Activated CD8-positive, alpha-beta memory T cell treated with anti-CD3 and anti-CD28 coated beads, Interleukin-2, amount 50 U/mL, for 24 hours (primary cell): ENCODE data around the gene TRAPPC4.
"Not testable (repeated sequence)": the region's sequence is repeated elsewhere in the genome, so short reads cannot be mapped to it uniquely, and the experiment has no call there.

Source experiments
- DNase-seq: peaks from one replicate; pipeline ENCODE4 v3.0.0-alpha.2; 2020; ENCODE audit errors: extremely low read depth

Gene TRAPPC4

DNA sequence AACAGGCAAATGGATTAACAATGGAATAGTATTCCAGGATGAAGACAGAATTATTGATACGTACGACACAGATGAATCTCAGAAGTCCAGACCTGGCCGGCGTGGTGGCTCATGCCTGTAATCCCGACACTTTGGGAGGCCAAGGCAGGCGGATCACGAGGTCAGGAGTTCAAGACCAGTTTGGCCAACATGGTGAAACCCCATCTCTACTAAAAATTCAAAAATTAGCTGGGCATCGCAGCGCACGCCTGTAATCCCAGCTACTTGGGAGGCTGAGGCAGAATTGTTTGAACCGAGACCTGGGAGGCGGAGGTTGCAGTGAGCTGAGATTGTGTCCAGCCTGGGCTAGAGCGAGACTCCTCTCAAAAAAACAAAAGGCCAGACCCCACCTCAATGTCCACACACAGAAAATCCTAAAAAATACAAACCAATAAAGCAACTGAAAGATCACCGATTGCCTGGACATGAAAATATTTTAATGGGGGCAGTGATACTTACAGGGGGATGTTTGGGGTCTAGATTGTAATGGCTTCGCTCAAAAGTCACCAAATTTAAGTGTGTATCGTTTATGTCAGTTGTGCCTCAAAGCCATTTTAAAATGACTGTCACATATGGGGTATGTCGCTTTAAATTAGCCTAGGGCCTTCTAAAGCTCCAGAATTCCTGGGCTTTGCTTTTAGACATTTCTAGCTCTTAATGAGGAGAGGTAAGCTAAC is 4.2 kb upstream of the TRAPPC4 start:
- no peak for DNase-seq

DNA sequence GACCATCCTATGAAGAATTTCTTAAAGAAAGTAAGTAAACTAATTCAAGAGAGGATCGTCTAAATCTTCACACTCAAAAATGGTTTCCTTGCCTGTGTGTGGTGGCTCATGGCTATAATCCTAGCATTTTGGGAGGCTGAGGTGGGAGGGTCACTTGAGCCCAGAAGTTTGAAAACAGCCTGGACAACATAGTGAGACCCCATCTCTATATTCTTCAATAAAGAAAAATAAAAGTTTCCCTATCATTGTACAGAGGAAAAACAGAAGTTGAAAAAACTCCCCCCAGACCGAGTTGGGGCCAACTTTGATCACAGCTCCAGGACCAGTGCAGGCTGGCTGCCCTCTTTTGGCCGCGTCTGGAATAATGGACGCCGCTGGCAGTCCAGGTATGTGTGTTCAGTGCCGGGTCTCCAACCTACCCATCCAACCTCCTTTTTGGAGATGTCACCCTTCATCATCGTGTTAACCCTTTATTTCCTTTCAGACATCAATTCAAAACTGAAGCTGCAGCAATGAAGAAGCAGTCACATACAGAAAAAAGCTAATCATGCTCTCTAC is 3.4 kb upstream of the TRAPPC4 start:
- no peak for DNase-seq

DNA sequence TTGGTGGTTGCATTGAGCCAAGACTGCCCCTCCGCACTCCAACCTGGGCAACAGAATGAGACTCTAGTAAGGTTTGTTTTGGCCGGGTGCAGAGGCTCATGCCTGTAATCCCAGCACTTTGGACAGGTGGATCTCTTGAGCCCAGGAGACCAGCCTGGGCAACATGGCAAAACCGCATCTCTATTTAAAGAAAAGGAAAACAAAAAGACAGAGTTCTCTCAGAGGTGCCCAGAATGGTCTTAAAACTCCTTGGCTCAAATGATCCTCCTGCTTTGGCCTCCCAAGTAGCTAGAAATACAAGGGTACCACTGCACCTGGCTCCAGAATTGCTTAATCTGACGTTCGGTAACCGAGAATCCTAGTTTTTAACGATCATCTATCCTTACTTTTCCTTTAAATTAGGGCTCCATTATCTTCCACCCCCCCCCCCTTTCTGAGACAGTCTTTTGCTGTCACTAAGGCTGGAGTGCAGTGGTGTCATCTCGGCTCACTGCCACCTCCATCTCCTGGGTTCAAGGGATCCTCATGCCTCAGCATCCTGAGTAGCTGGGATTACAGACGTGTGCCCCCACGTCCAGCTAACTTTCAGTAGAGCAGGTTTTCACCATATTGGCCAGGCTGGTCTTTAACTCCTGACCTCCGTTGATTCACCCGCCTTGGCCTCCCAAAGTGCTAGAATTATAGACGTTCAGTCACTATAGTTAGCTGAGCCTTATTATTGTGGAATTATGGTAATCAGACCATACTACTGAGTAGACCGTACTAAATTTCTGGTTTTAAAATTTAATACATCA is 2.2 kb upstream of the TRAPPC4 start:
- no peak for DNase-seq

DNA sequence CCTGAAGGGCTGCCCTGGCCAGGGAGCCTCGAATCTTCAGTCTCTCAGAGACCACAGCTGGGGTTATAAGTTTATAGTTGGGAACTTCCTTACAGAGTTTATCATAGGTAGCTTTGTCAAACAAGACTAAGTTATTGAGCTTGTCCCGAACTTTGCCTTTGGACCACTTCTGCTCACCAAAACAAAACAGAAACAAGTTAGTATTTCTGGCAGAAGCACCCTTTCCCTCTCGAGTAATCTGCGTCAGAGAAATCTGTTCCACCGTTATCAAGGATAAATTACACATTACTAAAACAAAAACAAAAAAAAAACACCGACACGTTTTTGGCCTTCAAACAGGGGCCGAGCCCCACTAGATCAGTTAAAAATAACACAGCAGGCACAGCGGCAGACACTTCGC is 1.2 kb upstream of the TRAPPC4 start:
- not testable (repeated sequence) for DNase-seq

DNA sequence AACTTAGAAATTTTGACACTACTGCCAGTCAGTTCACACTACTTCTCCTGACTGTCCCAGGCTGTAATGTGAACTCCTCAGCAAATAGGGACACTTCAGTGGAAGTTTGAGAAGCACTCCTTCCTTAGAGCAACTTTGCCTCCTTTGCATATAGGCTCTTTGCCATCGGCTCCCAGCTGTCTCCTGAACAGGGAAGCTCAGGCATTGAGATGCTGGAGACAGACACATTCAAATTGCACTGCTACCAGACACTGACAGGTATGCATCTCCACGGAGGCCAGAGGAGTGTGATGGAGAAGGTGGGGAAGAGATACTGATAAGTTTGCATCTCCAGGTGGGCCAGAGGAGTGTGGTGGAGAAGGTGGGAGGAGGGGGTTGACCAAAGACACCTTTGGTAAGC is 1.4 kb downstream of the TRAPPC4 start:
- DNase-seq, result no peak

DNA sequence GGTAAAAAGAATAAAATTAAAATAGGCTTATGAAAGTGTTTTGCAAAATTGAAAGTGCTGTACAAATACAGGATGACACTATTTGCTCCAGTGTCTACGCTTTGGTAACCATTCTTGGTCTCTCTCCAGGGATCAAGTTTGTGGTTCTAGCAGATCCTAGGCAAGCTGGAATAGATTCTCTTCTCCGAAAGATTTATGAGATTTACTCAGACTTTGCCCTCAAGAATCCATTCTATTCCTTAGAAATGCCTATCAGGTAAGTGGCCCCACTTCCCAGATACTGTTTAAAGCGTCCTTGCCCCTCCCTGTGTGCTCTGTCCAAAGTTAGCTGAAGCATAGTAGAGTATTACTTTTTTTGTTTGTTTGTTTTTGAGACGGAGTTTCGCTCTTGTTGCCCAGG is 3.1 kb downstream of the TRAPPC4 start:
- DNase-seq, result no peak

DNA sequence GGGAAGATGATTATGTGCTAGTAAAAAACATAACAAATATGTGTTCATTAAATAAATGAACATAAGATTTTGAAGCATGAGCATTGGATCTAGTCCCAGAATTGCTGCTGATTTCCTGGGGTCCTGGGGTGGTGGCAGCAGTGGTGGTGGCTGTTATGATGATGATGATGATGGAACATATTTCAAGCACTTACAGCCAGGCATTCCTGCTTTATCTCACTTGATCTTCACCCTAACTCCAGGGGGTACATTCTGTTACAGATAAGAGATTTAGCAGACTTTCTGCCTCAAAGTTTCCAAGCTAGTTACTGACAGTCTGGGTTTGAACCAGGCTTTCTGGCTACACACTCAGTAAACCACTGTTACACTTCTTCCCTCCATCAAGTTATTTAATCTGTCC is 5.2 kb downstream of the TRAPPC4 start:
- DNase-seq, result no peak

DNA sequence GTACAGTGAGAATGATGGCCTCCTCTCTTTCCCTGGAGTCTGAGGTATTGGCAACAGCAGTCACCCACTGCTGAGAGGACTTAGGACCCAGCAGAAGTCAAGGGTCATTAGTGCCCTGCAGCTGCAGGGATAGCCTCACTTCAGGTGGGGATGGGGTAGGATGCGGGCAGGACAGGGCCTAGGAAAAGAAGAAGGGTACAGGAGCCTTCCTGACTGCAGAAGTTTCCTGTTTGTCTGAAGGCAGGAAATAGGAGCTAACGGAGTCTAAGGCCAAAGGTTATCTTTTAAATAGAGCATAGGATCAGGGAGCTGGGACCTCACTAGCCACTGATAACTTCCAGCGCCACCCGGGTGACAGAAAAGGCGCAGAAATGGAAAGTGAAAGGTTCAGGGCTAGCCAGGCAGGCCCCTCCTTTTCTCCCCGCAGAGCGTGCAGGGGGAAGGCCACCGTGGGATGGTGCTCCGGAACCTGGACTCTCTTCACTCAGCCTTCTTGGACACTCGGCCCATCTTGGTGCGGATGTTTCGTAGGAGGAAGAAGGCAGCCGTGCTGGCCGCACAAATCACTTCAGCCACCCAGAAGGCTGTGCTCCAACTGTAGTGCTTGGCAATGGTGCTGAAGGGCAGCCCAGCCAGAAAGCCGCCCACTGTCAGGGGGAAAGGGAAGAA is 6.0 kb downstream of the TRAPPC4 start:
- DNase-seq, result no peak

DNA sequence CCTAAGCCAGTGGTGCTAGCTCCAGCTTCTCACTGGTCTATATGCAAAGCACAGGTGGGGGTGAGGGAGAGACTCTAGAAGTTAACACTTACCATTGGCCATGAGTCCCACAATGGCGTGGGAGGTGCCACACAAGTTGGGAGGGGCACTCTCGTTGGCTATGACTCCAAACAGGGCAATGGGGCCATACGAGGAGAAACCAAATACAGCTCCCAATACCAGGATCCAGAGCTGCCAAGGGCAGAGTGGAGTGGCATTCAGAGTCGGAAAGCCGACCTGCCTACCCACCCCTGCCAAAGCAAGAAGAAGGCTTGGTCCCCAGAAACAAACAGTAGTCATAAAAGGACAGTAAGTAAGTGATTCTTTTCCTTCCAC is 6.5 kb downstream of the TRAPPC4 start:
- no peak for DNase-seq

DNA sequence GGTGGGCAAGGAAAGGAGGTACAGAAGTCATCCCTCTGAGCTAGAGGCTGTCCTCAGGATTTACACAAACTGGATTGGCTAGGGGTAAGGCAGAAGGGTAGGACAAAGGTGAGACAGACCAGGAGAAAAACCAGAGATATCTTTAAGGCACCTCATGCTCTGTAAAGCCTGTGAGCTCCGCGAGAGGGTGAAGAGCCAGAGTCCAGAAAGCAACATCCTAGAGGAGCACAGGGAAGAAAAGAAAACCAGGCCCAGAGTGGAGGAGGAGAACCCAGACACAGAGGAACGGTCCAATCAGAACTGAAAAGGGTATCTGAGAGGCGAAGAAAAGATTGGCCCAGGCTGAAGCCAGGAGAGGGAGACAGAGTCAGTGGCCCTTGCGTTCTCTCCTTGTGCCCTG is 7.0 kb downstream of the TRAPPC4 start:
- no peak for DNase-seq

DNA sequence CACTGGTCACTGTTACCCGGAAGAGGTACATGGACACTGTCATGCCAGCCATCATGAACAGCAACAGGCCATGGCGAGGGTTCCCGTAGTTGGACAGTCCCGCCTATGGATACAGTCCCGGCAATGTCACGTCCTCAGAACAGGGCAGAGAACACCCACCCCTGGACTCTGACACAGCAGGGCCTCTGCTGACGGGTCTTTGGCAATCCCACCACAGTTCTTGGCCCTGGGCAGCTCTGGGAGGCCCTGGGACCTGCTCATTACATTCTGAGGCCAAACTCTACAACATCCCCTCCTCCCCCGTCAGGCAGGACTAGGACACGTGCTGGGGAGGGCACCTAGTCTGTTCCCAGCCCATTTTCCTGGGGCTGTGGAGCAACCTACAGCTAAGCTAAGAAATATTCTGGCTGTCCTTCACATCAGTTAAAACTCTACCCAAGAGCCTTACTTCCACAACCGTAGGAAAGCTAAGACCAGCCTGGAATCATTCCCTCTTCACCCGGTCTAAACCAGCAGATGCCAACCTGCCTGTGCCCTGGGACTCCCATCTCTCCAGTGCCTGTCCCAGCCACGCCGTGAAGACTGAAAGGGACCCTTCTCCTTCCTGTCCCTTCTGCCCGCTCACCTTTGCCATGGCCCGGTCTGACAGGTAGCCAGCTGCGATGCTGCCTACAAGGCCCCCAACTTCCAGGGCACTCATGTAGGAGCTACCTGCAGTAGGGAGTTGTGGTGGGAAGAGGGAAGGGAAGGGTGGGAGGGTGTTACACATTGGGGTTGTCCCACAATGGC is 7.6 kb downstream of the TRAPPC4 start:
- no peak for DNase-seq

DNA sequence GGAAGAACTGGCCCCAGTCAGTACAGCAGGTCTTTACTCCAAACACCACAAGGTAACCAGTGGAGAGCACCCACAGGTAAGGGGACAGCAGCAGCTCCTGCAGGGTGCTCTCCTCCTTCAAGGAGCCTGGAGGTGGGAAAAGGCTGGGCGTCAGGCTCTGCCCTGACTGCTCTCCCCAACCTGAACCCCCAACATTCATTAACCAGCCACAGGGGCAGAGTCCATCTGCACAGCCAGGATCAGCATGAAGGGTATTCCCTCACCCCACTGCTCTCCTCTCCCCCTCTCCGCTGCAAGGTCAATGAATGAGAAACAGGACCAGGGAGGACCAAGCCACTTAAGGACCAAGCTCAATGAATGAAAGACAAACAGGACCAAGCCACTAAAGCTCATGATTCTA is 8.4 kb downstream of the TRAPPC4 start:
- DNase-seq, result no peak

DNA sequence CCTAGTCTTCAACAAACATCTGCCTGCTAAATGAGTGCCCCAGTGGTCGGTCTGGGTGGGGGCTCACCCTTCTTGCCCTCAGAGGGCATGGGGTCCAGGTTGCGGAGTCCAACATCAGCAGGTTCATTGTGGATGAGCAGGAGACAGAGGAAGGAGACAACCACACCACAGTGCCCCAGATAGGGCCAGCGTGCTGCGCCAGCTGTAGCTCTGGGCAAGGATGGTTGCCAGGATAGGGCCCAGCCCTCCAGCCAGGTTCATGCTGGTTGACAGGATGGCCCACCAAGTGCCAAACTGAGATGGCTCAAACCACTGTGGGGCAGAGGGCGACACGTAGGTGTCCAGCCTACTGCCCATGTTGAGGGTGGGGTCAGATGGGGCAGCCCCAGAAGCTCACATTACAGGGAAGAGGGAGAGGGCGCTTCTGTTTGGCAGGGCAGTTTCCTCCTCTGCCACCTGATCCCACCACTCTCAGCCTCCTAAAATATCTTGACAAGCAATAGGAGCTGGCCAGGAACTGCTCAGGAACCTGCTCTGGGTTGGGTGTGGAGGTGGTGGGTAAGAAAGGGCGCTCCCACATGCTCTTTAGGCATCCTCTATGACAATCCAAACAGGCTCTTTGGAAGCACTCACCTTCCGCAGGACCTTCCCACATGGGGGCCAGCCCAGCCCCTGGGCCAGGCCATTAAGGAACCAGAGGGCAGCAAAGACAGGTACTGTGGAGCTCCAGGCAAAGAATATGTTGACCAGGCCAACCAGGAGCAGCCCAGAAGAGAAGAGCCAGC is 9.2 kb downstream of the TRAPPC4 start:
- DNase-seq, result no peak

DNA sequence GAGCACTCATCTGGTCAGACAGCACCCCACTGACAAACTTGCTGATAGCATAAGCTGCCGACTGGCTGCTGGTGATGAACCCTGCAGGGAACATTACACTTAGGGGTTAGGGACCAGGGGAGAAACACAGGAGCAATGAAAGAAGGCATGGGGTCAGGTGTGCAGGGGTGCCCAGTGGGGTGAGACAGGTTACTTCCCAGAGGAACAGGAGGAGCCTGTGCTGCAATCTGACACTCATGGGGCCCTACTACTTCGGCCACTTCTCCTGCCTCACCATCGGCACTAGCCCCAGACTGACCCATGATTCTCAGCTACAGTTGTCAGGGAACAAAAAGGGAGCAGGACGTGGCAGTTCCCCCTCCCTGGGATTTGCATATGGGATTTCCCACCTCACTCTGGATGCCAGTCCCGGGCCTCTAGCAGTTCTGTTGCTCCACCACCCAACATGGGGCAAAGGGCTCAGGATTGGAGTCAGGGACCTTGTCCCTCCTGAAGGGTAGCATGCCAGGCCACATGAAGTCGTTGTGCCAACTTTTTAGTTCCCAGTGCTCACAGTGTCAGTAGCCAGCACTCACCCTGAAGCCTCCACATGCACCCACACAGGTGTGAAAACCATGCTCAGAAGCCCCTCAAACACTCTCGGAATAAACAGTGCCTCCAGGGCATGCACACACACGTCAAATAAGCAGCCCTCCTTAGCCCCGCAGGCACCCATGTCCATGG is 9.9 kb downstream of the TRAPPC4 start:
- DNase-seq, result no peak

DNA sequence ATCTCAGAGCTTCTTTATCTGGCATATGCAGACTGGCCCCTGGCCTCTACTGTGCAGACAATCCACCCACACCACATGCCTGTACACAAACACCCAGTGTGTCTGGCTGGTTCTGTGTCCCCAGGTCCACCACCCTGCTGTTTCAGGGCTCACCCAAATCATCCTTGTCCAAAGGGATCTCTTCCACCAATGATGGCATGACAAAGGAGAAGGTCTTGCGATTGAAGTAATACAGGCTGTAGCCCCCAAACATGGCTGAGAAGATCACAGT is 10.4 kb downstream of the TRAPPC4 start:
- no peak for DNase-seq

DNA sequence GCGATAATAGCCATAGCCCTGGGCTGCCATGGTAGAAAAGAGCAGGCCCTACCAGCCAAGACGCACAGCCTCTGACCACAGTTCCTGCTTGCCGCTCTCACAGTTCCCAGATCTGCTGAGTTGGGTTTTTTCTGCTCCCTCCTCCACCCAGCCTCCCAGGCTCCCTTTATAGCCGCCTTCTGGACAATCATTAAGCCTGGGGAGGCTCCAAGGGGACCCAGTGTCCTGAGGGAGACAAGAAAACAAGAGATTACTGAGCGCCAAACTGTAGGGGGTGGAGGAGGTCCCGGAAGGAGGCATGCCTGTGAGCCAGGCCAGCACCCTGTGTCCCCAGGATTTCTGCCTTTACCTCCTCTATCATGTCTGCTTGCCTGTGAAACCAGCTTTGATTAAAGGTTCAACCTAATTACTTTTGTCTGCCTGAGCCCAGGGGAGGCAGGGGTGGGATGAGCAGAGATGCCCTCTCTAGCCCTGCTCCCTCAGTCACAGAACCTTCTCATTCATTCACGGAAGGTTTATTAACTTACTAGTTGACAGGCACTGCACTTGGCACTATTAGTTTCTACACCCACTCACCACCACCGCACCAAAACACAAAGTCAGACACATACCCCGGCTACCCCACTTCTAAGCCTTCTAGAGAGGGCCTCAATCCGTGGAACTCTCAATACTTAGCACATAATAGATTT is 10.9 kb downstream of the TRAPPC4 start:
- no peak for DNase-seq

DNA sequence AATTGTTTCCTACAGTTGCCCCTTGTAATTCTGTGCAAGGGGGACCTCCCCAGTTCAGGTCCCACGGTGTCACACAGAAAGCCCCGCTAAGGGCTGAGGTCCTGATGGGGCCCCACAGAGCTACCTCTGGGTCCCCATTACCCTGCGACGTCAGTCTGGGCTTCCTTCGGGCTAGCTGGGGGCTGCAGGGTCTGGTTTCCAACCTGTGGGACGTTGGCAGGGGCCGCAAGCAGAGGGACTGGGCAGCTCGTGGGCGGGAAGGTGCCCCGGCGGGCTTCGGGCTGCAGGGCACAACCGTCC is 11.4 kb downstream of the TRAPPC4 start:
- DNase-seq, result no peak

DNA sequence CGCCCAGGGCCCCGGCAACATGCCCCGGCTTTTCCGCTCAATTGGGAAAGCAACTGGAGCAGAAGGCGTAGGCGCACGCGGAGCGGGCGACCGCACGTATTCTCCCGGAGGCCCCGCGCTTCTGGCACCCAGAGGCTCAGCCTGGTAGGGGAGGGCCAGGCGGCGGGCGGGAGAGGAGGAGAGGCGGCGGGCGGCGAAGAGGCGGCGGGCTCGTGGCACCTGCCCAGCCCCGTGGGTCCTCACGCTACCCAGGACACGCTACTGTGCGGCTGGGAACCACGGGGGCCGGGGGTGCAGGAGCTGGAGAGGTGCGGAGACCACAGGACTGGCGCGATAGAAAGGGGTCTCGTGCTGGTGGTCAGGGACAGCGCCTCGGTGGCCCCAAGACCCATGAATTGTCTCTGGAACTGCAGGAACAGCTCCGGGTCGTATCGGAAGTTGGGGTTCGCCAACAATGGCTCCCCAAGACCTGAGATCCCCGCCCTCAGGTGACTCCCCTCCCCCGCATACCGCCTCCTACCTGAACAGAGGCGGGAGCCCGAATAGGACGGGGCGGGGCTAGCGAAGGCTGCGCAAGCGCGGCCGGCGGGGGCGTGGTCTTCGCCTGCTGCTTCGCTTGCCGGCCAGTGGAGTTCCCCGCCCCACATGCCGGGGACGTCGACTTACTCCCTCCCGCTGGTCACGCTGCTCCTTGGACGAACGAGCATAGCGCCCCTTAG is 11.9 kb downstream of the TRAPPC4 start, which contains the start of gene SLC37A4:
TSS of gene SLC37A4 (minus strand) at position 549 of the 719 bp plus-strand sequence.
- peak; percentile 96 for DNase-seq

DNA sequence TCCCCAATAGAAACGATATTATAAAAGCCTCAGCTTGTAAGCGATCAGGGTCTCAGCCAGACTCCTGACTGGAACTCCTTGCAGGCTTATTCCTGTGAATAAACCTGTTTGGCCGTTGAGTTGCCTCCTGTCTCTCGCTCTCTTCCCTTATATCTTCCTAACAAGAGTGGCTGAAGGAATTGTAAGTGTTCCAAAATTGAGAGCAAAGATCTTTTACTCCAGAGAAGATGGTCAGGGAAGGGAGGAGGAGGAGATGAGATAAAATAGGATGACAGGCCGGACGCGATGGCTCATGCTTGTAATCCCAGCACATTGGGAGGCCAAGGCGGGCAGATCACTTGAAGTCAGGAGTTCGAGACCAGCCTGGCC is 13.3 kb downstream of the TRAPPC4 start:
- DNase-seq, result no peak

DNA sequence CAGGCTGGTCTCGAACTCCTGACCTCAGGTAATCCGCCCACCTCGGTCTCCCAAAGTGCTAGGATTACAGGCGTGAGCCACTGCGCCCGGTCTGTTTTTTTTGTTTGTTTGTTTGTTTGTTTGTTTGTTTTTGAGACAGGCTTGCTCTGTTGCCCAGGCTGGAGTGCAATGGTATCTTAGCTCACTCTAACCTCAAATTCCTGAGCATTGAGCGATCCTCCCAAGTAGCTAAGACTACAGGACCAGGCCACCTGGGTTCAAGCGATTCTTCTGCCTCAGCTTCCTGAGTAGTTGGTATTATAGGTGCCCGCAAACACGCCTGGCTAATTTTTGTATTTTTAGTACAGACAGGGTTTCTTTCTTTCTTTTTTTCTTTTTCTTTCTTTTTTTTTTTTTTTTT is 14.9 kb downstream of the TRAPPC4 start:
- not testable (repeated sequence) for DNase-seq
